GM12891 (cell line): ENCODE measurements around the gene NUDT21.

Source experiments
- POLR2A ChIP-seq: IDR thresholded peaks from 2 replicates; pipeline ENCODE4 v1.6.1; 2011; ENCODE audit warnings: low read depth, low read length, control low read depth
- POLR2AphosphoS5 ChIP-seq: IDR thresholded peaks from 2 replicates; pipeline ENCODE4 v1.6.1; 2011; ENCODE audit warnings: low read depth, low read length, control low read depth
- SPI1 ChIP-seq: IDR thresholded peaks from 2 replicates; pipeline ENCODE4 v1.6.1; 2011; ENCODE audit warnings: low read depth, low read length, control low read depth

- TF ChIP-seq POLR2AphosphoS5 (no peak), POLR2A (no peak), SPI1 (no peak)
These were observed 63.7 kb downstream of the NUDT21 start for GRCh38 chr16:56387396-56387795.
